HepG2 (cell line): ENCODE measurements around the gene TNRC18. TPM values are rescaled to one million over a fixed set of nuclear protein-coding genes. Genes with fewer than 3 reads are reported as not detected.

Experiments used
- ATAC-seq: fragments of 200-7000 bp; cut with Tn5 transposase; 3 replicates; pipeline ENCODE4 v1.9.1; 2020; ENCODE audit warnings: mild to moderate bottlenecking, moderate library complexity
- BruUV-seq: library from RNA; stranded (reverse); fragments of 400-500 nt; replicated peaks from 2 replicates; lab custom pipeline; 2021; lab: Mats Ljungman, UMichigan
- CTCF ChIA-PET: fragments of 300-600 bp; formaldehyde crosslinking; extraction: SDS; loops from one replicate; lab custom pipeline; 2021; ENCODE audit warnings: low total read pairs, inconsistent platforms, low intra/inter-chr PET ratio; lab: Yijun Ruan, JAX
- POLR2A ChIA-PET: fragments of 350-600 bp; sonication (Branson Sonifier 250); formaldehyde crosslinking; loops from one replicate; lab custom pipeline; 2020; ENCODE audit warnings: antibody characterized with exemption, inconsistent platforms; lab: Yijun Ruan, JAX
- DNase-seq: peaks from one replicate; pipeline ENCODE4 v3.0.0-alpha.2; 2015; ENCODE audit warnings: low spot score
- FAIRE-seq: peaks from 3 replicates; lab custom pipeline; 2011; peaks lifted over from hg19 to GRCh38; lab: Jason Lieb, UNC
- H2AFZ ChIP-seq: one replicate; pipeline ENCODE4 v1.6.1; 2011; ENCODE audit warnings: low read length, inconsistent platforms
- H3K27ac ChIP-seq: fragments of 300-600 bp; 3 replicates; pipeline ENCODE4 v1.8.0; 2011; ENCODE audit warnings: mixed run types, mild to moderate bottlenecking, mixed read lengths, low read length, inconsistent platforms; ENCODE audit not compliant: insufficient read depth; ENCODE audit errors: extremely low read length
- H3K27me3 ChIP-seq, 2 experiments: fragments of 200-600 bp in 1 of 2; 2 replicates in 1 of 2; 3 replicates in 1 of 2; pipeline versions ENCODE4 v1.6.0 to v1.8.0; 2011; ENCODE audit warnings: low read length in 2 of 2, mild to moderate bottlenecking in 2 of 2, moderate library complexity in 2 of 2, inconsistent platforms in 1 of 2; ENCODE audit not compliant: insufficient read depth in 2 of 2, control insufficient read depth in 1 of 2
- H3K36me3 ChIP-seq, 2 experiments: fragments of 200-600 bp in 1 of 2; replicated peaks in 1 of 2; 2 replicates in 1 of 2; 3 replicates in 1 of 2; pipeline versions ENCODE4 v1.5.1 to v1.8.0; 2011; ENCODE audit warnings: low read length in 2 of 2, inconsistent platforms in 1 of 2; ENCODE audit not compliant: insufficient read depth in 2 of 2, control insufficient read depth in 1 of 2
- H3K4me1 ChIP-seq: 2 replicates; pipeline ENCODE4 v1.5.1; 2012; ENCODE audit warnings: low read length, inconsistent platforms; ENCODE audit not compliant: insufficient read depth
- H3K4me2 ChIP-seq: 2 replicates; pipeline ENCODE4 v1.6.0; 2011; ENCODE audit warnings: low read depth, low read length, inconsistent platforms
- H3K4me3 ChIP-seq, 3 experiments: fragments of 200-600 bp in 1 of 3; sonication (generic), shearing (Covaris generic) in 1 of 3; replicated peaks in 1 of 3; 2 replicates each; pipeline ENCODE4 v1.5.1; 2011 to 2016; ENCODE audit warnings: low read length in 3 of 3, inconsistent platforms in 2 of 3, low read depth in 2 of 3, mild to moderate bottlenecking in 2 of 3, control low read depth in 1 of 3, mixed read lengths in 1 of 3; ENCODE audit not compliant: insufficient read depth in 1 of 3
- H3K79me2 ChIP-seq: one replicate; pipeline ENCODE4 v1.6.1; 2011; ENCODE audit warnings: low read length, inconsistent platforms; ENCODE audit not compliant: insufficient read depth
- H3K9ac ChIP-seq: 2 replicates; pipeline ENCODE4 v1.6.0; 2011; ENCODE audit warnings: mild to moderate bottlenecking, low read depth, low read length, inconsistent platforms; ENCODE audit not compliant: insufficient read depth
- H3K9me3 ChIP-seq: 2 replicates; pipeline ENCODE4 v1.5.1; 2012; ENCODE audit warnings: mild to moderate bottlenecking, low read length
- H4K20me1 ChIP-seq: 2 replicates; pipeline ENCODE4 v1.6.0; 2011; ENCODE audit warnings: inconsistent platforms, mild to moderate bottlenecking, low read length, moderate library complexity; ENCODE audit not compliant: insufficient read depth
- AHDC1 ChIP-seq: sonication (generic); formaldehyde crosslinking; IDR thresholded peaks from 2 replicates; pipeline ENCODE4 v1.5.1; 2020; ENCODE audit warnings: mild to moderate bottlenecking, missing genetic modification reagents, borderline replicate concordance
- ETV6 ChIP-seq: sonication (generic); formaldehyde crosslinking; conservative IDR thresholded peaks from 2 replicates; pipeline ENCODE4 v1.4.0; 2020; ENCODE audit warnings: missing genetic modification reagents
- HNRNPH1 ChIP-seq: fragments of 200-400 bp; formaldehyde crosslinking; optimal IDR thresholded peaks from 2 replicates; pipeline ENCODE3; 2017; ENCODE audit warnings: mild to moderate bottlenecking, low read depth, low read length
- KAT7 ChIP-seq: IDR thresholded peaks from 2 replicates; pipeline ENCODE4 v1.6.1; 2018; ENCODE audit warnings: borderline replicate concordance, missing compliant biosample characterization
- RERE ChIP-seq: IDR thresholded peaks from 2 replicates; pipeline ENCODE4 v1.6.1; 2016; ENCODE audit warnings: low read depth, missing genetic modification reagents, missing compliant biosample characterization
- SMC3 ChIP-seq: IDR thresholded peaks from 2 replicates; pipeline ENCODE4 v1.6.1; 2011; ENCODE audit warnings: low read length, improper control_type of control experiment
- ZC3H4 ChIP-seq: sonication (generic); formaldehyde crosslinking; IDR thresholded peaks from 2 replicates; pipeline ENCODE4 v1.4.0; 2020; ENCODE audit warnings: missing genetic modification reagents, borderline replicate concordance
- ZFP1 ChIP-seq: IDR thresholded peaks from 2 replicates; pipeline ENCODE4 v1.6.1; 2016
- ZNF143 ChIP-seq: sonication (generic); formaldehyde crosslinking; IDR thresholded peaks from 2 replicates; pipeline ENCODE4 v1.4.0; 2020; ENCODE audit warnings: missing genetic modification reagents
- ZNF839 ChIP-seq: sonication (generic); formaldehyde crosslinking; IDR thresholded peaks from 2 replicates; pipeline ENCODE4 v1.4.0; 2020; ENCODE audit warnings: missing genetic modification reagents, mild to moderate bottlenecking, borderline replicate concordance
- WGBS: methylation state at CpG from one replicate; pipeline ENCODE4 v1.1.6; 2017; ENCODE audit warnings: low lambda C conversion rate; 5-methylcytosine and 5-hydroxymethylcytosine counted together
- in situ Hi-C: cut with HindIII; loops from 2 replicates; pipeline ENCODE4 v1.10.0; 2017; ENCODE audit warnings: low pct_unique_long_range_greater_than_20kb; ENCODE audit not compliant: extremely low pct_ligation_motif_present
- intact Hi-C: fragments of 100-400 bp; cut with micrococcal nuclease; formaldehyde crosslinking; loops from one replicate; pipeline ENCODE4 v1.10.0; 2022; ENCODE audit not compliant: unreplicated experiment
- polyA plus RNA-seq, 8 experiments: library from polyadenylated mRNA; depleted of rRNA in 3 of 8; stranded (reverse) in 7 of 8; unstranded in 1 of 8; fragments of >200 nt; fragmentation: Illumina TruSeq in 4 of 8; extraction: Trizol in 4 of 8; gene quantifications; 2 replicates each; pipeline versions ENCODE4 v1.2.1 to v1.2.3, GENCODE V29; 2011 to 2016; ENCODE audit warnings: low read depth in 4 of 8, missing spikeins in 1 of 8, mixed read lengths in 1 of 8; ENCODE audit not compliant: insufficient read depth in 1 of 8
- total RNA-seq, 5 experiments: library from RNA; depleted of rRNA; stranded (reverse); fragments of >200 nt; fragmentation: Illumina TruSeq; extraction: Trizol; gene quantifications; 2 replicates each; pipeline ENCODE4 v1.2.3, GENCODE V29; 2016; ENCODE audit warnings: low read depth in 1 of 5

Gene TNRC18
- total and polyA plus RNA-seq, 2 of the 13 experiments (the other 11 are each of a cell fraction or from before 2014, with no cell fraction given): 11.7 to 17.4 TPM

- TF ChIP-seq RERE (CRISPR knock-in tag) (no peak), ETV6 (CRISPR knock-in tag) (no peak), SMC3 (no peak), ZC3H4 (CRISPR knock-in tag) (no peak)
Measured at GRCh38 chr7:5469375-5470166, 45.9 kb upstream of the TNRC18 start (continued).

GRCh38 chr7:5467645-5468044 is 44.0 kb upstream of the TNRC18 start:
- Histone ChIP-seq H3K36me3 (no peaks in the 10 kb centered on the region), H3K4me1 (peaks cover 3% of the 10 kb centered on the region), H3K4me3 (no peak overlapping the region), H3K27ac (no peak overlapping the region), H3K27me3 (no peaks in the 10 kb centered on the region), H3K4me2 (no peak overlapping the region), H2AFZ (no peak overlapping the region), H3K79me2 (no peaks in the 10 kb centered on the region), H3K9me3 (no peaks in the 10 kb centered on the region), H3K9ac (no peak overlapping the region), H4K20me1 (no peaks in the 10 kb centered on the region)
- DNase-seq: no peak
- FAIRE-seq: no peak
- intact Hi-C loops (no loop called here), in situ Hi-C loops (loop anchor here (25.0 kb wide), 2 partner anchors 230 to 330 kb away; no protein-coding TSS in a partner anchor)
- no peak for ATAC-seq
- CTCF ChIA-PET: no interaction called here
- 65% methylated on average over 9 of the region's 9 CpGs for WGBS
- POLR2A ChIA-PET: interaction anchor here (0.7 kb wide), 1 partner anchor 29 kb away, joined by 4 read pairs; no protein-coding TSS in a partner anchor
- no TSS peak for BruUV-seq
- TF ChIP-seq AHDC1 (no peak), ZFP1 (no peak), HNRNPH1 (no peak), ZNF143 (CRISPR knock-in tag) (no peak), ZNF839 (no peak), KAT7 (CRISPR knock-in tag) (no peak)
